Measurements from ENCODE around the gene CHD1.

GRCh38 chr5:98942847-98943246, 14.0 kb upstream of the CHD1 start:
- TF ChIP-seq CTCF (IDR thresholded peaks at IDR 0.05; ENCODE audit: insufficient read depth, low read length, poor library complexity, severe bottlenecking) (no peak), EZH2phosphoT487 (conservative IDR thresholded peaks at IDR 0.05; ENCODE audit: low read length) (no peak)

Data from SU-DHL-6 (cell line).